CD14-positive monocyte (primary cell): Measurements from ENCODE around the gene XIST. TPM values are rescaled to one million over a fixed set of nuclear protein-coding genes. Genes with fewer than 3 reads are reported as not detected.

ENCODE experiments used
- DNase-seq, 3 donors: peaks; one replicate each; pipeline ENCODE4 v3.0.0-alpha.2; 2011 to 2022
- H2AFZ ChIP-seq: 2 replicates; pipeline ENCODE4 v1.6.0; 2012; ENCODE audit warnings: mild to moderate bottlenecking, low read depth, low read length, inconsistent platforms; ENCODE audit not compliant: insufficient read depth, poor library complexity, severe bottlenecking
- H3K27ac ChIP-seq, 2 donors: 1 replicate in 1 of 2; 2 replicates in 1 of 2; pipeline ENCODE4 v1.5.1; 2012 to 2013; ENCODE audit warnings: low read length in 2 of 2, control low read depth in 1 of 2, inconsistent platforms in 1 of 2, low read depth in 1 of 2, mild to moderate bottlenecking in 1 of 2
- H3K27me3 ChIP-seq, 2 donors: one replicate each; pipeline versions ENCODE4 v1.6.0 to v1.6.1; 2011 to 2013; ENCODE audit warnings: low read length in 2 of 2; ENCODE audit not compliant: control insufficient read depth in 2 of 2, insufficient read depth in 2 of 2
- H3K36me3 ChIP-seq, 2 donors: replicated peaks in 1 of 2; 1 replicate in 1 of 2; 2 replicates in 1 of 2; pipeline versions ENCODE4 v1.5.1 to v1.6.1; 2012 to 2013; ENCODE audit warnings: low read length in 2 of 2, control low read depth in 1 of 2, inconsistent platforms in 1 of 2, mild to moderate bottlenecking in 1 of 2; ENCODE audit not compliant: insufficient read depth in 2 of 2, control insufficient read depth in 1 of 2
- H3K4me1 ChIP-seq, 2 donors: 1 replicate in 1 of 2; 2 replicates in 1 of 2; pipeline versions ENCODE4 v1.5.1 to v1.6.1; 2012 to 2013; ENCODE audit warnings: low read length in 2 of 2, control low read depth in 1 of 2, inconsistent platforms in 1 of 2, mild to moderate bottlenecking in 1 of 2, moderate library complexity in 1 of 2; ENCODE audit not compliant: insufficient read depth in 2 of 2, control insufficient read depth in 1 of 2
- H3K4me2 ChIP-seq: replicated peaks from 2 replicates; pipeline ENCODE3; 2012; ENCODE audit warnings: low read length, moderate library complexity, mild to moderate bottlenecking; ENCODE audit not compliant: poor library complexity, severe bottlenecking; ENCODE audit errors: extremely low read depth
- H3K4me3 ChIP-seq, 3 experiments: fragments of 200-600 bp in 1 of 3; sonication (generic) in 1 of 3; replicated peaks in 1 of 3; 1 replicate in 2 of 3; 2 replicates in 1 of 3; pipeline ENCODE4 v1.5.1; 2011 to 2013; ENCODE audit warnings: low read length in 3 of 3, mild to moderate bottlenecking in 3 of 3, control low read depth in 2 of 3, low read depth in 2 of 3, inconsistent platforms in 1 of 3, moderate library complexity in 1 of 3
- H3K79me2 ChIP-seq: 2 replicates; pipeline ENCODE4 v1.6.0; 2012; ENCODE audit warnings: mild to moderate bottlenecking, control low read depth, inconsistent platforms, low read length, moderate library complexity; ENCODE audit not compliant: insufficient read depth
- H3K9ac ChIP-seq: 2 replicates; pipeline ENCODE4 v1.6.0; 2017; ENCODE audit warnings: low read length, mild to moderate bottlenecking; ENCODE audit not compliant: insufficient read depth, poor library complexity, severe bottlenecking
- H3K9me3 ChIP-seq, 2 donors: replicated peaks in 1 of 2; 1 replicate in 1 of 2; 2 replicates in 1 of 2; pipeline versions ENCODE4 v1.5.1 to v1.6.1; 2012 to 2013; ENCODE audit warnings: low read length in 2 of 2, control low read depth in 1 of 2; ENCODE audit not compliant: control insufficient read depth in 1 of 2, insufficient read depth in 1 of 2
- H4K20me1 ChIP-seq: 2 replicates; pipeline ENCODE4 v1.6.0; 2012; ENCODE audit warnings: mild to moderate bottlenecking, low read length, control low read depth, moderate library complexity; ENCODE audit not compliant: insufficient read depth
- H3K27ac Mint-ChIP-seq, 7 donors: one replicate each; pipeline ENCODE4 v1.8.0; 2020; ENCODE audit warnings: mild to moderate bottlenecking in 7 of 7, mixed read lengths in 7 of 7, moderate library complexity in 6 of 7, inconsistent platforms in 2 of 7
- H3K27me3 Mint-ChIP-seq, 3 donors: one replicate each; pipeline ENCODE4 v1.8.0; 2021 to 2022; ENCODE audit warnings: low read depth in 3 of 3, mild to moderate bottlenecking in 3 of 3, mixed read lengths in 3 of 3, moderate library complexity in 3 of 3, inconsistent platforms in 1 of 3
- H3K36me3 Mint-ChIP-seq, 2 donors: one replicate each; pipeline ENCODE4 v1.8.0; 2020; ENCODE audit warnings: mixed read lengths in 2 of 2, inconsistent platforms in 1 of 2, mild to moderate bottlenecking in 1 of 2
- H3K4me1 Mint-ChIP-seq: one replicate; pipeline ENCODE4 v1.8.0; 2020; ENCODE audit warnings: mild to moderate bottlenecking, mixed read lengths
- H3K4me3 Mint-ChIP-seq, 2 donors: one replicate each; pipeline ENCODE4 v1.8.0; 2020; ENCODE audit warnings: mild to moderate bottlenecking in 2 of 2, mixed read lengths in 2 of 2, moderate library complexity in 1 of 2
- H3K9me3 Mint-ChIP-seq, 7 donors: one replicate each; pipeline ENCODE4 v1.8.0; 2020 to 2022; ENCODE audit warnings: mixed read lengths in 7 of 7, mild to moderate bottlenecking in 6 of 7, moderate library complexity in 6 of 7, inconsistent platforms in 2 of 7
- WGBS: methylation state at CpG from one replicate; pipeline ENCODE4 v1.1.5; 2013; ENCODE audit warnings: missing lambda C conversion rate; ENCODE audit not compliant: insufficient coverage; 5-methylcytosine and 5-hydroxymethylcytosine counted together
- intact Hi-C, 2 donors: fragments of 100-400 bp; cut with micrococcal nuclease; formaldehyde crosslinking; loops; one replicate each; pipeline versions ENCODE4 v1.15.0 to v1.15.1; 2023
- polyA plus RNA-seq, 3 donors: library from polyadenylated mRNA; depleted of rRNA in 1 of 3; unstranded in 2 of 3; stranded (reverse) in 1 of 3; fragments of 300-500 nt in 2 of 3; fragments of >200 nt in 1 of 3; fragmentation: Illumina TruSeq in 2 of 3; gene quantifications; 1 replicate in 2 of 3; 2 replicates in 1 of 3; pipeline ENCODE4 v1.2.3, GENCODE V29; 2012 to 2021
- TF ChIP-seq, protein P1 (sequence below): fragments of 200-600 bp; IDR thresholded peaks from one replicate; pipeline ENCODE4 v1.8.0; 2022; ENCODE audit warnings: antibody characterized with exemption, mild to moderate bottlenecking

XIST gene
- polyA plus RNA-seq, 3 donors = 2.2 to 192 (median 3.8) TPM

- Histone ChIP-seq H3K27me3 (no peaks in the 10 kb centered on the region), H2AFZ (no peak overlapping the region), H3K4me1 (peaks cover 0 to 23% of the 10 kb centered on the region in 2 donors), H3K27ac (peak overlapping the region in 1 of 2 donors; percentile 37), H4K20me1 (peaks cover 50% of the 10 kb centered on the region), H3K9ac (no peak overlapping the region), H3K4me3 (peak overlapping the region in 2 of 3 experiments; percentile 35 to 87), H3K4me2 (peak overlapping the region; percentile 57), H3K9me3 (no peaks in the 10 kb centered on the region), H3K79me2 (peaks cover 67% of the 10 kb centered on the region), H3K36me3 (peaks cover 0 to 13% of the 10 kb centered on the region in 2 donors)
- WGBS = 83% methylated on average over 2 of the region's 5 CpGs
- peak in 1 of 3 donors; percentile 13 for DNase-seq
- peaks cover 0 to 9% (median 0%) of the 10 kb centered on the region in 7 donors for H3K9me3 Mint-ChIP-seq
- H3K4me1 Mint-ChIP-seq = no peaks in the 10 kb centered on the region
- no peak overlapping the region for H3K4me3 Mint-ChIP-seq
- intact Hi-C loops = loop anchor here in 1 of 2 donors (10.0 kb wide), 1 partner anchor 284 kb away; no protein-coding TSS in a partner anchor
- H3K27me3 Mint-ChIP-seq = peaks cover 0 to 8% (median 0%) of the 10 kb centered on the region in 3 donors
- TF ChIP-seq, protein P1, sequence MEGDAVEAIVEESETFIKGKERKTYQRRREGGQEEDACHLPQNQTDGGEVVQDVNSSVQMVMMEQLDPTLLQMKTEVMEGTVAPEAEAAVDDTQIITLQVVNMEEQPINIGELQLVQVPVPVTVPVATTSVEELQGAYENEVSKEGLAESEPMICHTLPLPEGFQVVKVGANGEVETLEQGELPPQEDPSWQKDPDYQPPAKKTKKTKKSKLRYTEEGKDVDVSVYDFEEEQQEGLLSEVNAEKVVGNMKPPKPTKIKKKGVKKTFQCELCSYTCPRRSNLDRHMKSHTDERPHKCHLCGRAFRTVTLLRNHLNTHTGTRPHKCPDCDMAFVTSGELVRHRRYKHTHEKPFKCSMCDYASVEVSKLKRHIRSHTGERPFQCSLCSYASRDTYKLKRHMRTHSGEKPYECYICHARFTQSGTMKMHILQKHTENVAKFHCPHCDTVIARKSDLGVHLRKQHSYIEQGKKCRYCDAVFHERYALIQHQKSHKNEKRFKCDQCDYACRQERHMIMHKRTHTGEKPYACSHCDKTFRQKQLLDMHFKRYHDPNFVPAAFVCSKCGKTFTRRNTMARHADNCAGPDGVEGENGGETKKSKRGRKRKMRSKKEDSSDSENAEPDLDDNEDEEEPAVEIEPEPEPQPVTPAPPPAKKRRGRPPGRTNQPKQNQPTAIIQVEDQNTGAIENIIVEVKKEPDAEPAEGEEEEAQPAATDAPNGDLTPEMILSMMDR = no peak
- H3K36me3 Mint-ChIP-seq = peaks cover 0 to 7% of the 10 kb centered on the region in 2 donors
- peak overlapping the region in 4 of 7 donors; percentile 67 to 98 (median 82) for H3K27ac Mint-ChIP-seq
Observed at GRCh38 chrX:73850124-73851013, 2.1 kb downstream of the XIST start.

DNA sequence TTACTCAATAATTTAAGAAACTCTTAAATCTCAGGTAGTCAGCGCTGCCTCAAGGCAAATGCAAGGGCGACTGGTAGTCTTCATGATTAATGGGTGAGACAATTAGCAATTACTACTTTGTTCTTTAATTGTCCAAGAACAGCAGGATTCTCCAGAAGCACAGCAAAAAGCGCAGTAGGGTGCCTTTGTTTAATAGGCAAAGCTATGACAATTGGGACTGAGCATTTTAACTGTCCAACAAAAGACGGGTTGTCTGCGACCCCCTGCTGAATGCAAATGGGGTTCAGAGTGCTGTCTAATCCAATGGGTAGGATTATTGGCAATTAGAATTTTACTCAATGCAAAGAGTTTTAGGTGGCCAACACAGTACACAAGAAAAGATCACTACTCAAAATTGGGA, 3.4 kb downstream of the XIST start:
- H3K4me1 Mint-ChIP-seq = no peaks in the 10 kb centered on the region
- Histone ChIP-seq H3K36me3 (peaks cover 0 to 13% of the 10 kb centered on the region in 2 donors), H3K27ac (no peak overlapping the region), H3K4me1 (peaks cover 0 to 27% of the 10 kb centered on the region in 2 donors), H3K4me2 (peak overlapping the region; percentile 57), H3K9me3 (no peaks in the 10 kb centered on the region), H3K27me3 (no peaks in the 10 kb centered on the region), H3K79me2 (peaks cover 80% of the 10 kb centered on the region), H2AFZ (no peak overlapping the region), H3K9ac (no peak overlapping the region), H3K4me3 (peak overlapping the region in 2 of 3 experiments; percentile 30 to 53), H4K20me1 (peaks cover 63% of the 10 kb centered on the region)
- WGBS = no CpG with 5 or more reads among the region's 5 CpGs
- TF ChIP-seq, protein P1 = no peak
- no peak overlapping the region for H3K4me3 Mint-ChIP-seq
- H3K9me3 Mint-ChIP-seq = peaks cover 0 to 9% (median 0%) of the 10 kb centered on the region in 7 donors
- no peak for DNase-seq
- peak overlapping the region in 1 of 7 donors; percentile 20 for H3K27ac Mint-ChIP-seq
- intact Hi-C loops = no loop called here
- H3K27me3 Mint-ChIP-seq = peaks cover 0 to 7% (median 0%) of the 10 kb centered on the region in 3 donors
- H3K36me3 Mint-ChIP-seq = peaks cover 0 to 10% of the 10 kb centered on the region in 2 donors
